CD4-positive, alpha-beta T cell treated with Interleukin-1 beta for 1 hour (primary cell): ENCODE data around the gene TRIB2.

Source experiments
- DNase-seq, 2 donors: peaks; one replicate each; pipeline ENCODE4 v3.0.0-alpha.2; 2020 to 2022

TRIB2 gene

GRCh38 chr2:12700989-12701388 lies 15.7 kb upstream of the TRIB2 start:
- DNase-seq: no peak

GRCh38 chr2:12701786-12702167 lies 15.0 kb upstream of the TRIB2 start:
- DNase-seq: no peak

GRCh38 chr2:12702168-12703121 lies 14.3 kb upstream of the TRIB2 start:
- no peak for DNase-seq

- DNase-seq: no peak
Observed at GRCh38 chr2:12704378-12704777, 12.4 kb upstream of the TRIB2 start.

- DNase-seq: no peak
Observed at GRCh38 chr2:12705230-12705629, 11.5 kb upstream of the TRIB2 start.

- DNase-seq: no peak
Observed at GRCh38 chr2:12705742-12706141, 11.0 kb upstream of the TRIB2 start.

GRCh38 chr2:12708508-12709206 lies 8.1 kb upstream of the TRIB2 start:
- no peak for DNase-seq

- DNase-seq: peak; percentile 26 to 66
Observed at GRCh38 chr2:12709207-12709522, 7.6 kb upstream of the TRIB2 start.

GRCh38 chr2:12710301-12710700 lies 6.4 kb upstream of the TRIB2 start:
- DNase-seq: no peak

GRCh38 chr2:12711339-12711738 lies 5.4 kb upstream of the TRIB2 start:
- DNase-seq: no peak

- DNase-seq: no peak
Observed at GRCh38 chr2:12712881-12713280, 3.9 kb upstream of the TRIB2 start.

- DNase-seq: no peak
Observed at GRCh38 chr2:12714391-12715221, 2.1 kb upstream of the TRIB2 start.

GRCh38 chr2:12715258-12716031 lies 1.3 kb upstream of the TRIB2 start:
- no peak for DNase-seq

GRCh38 chr2:12716032-12716281 lies 779 bp upstream of the TRIB2 start:
- DNase-seq: peak; percentile 82 to 86

- DNase-seq: peak; percentile 62 to 70
Observed at GRCh38 chr2:12717191-12718014, 667 bp downstream of the TRIB2 start.

- peak; percentile 7 to 27 for DNase-seq
Observed at GRCh38 chr2:12718015-12718671, 1.4 kb downstream of the TRIB2 start.

GRCh38 chr2:12718711-12719399 lies 2.1 kb downstream of the TRIB2 start:
- DNase-seq: peak in 1 of 2 donors; percentile 20

GRCh38 chr2:12719400-12720277 lies 2.9 kb downstream of the TRIB2 start:
- no peak for DNase-seq

GRCh38 chr2:12720278-12720620 lies 3.5 kb downstream of the TRIB2 start:
- DNase-seq: no peak
